OCI-LY1 (cell line): ENCODE data around the gene D2HGDH.

Experiments
- EZH2 ChIP-seq: fragments of 200-600 bp; sonication (generic), shearing (Covaris generic); IDR thresholded peaks from 2 replicates; pipeline ENCODE4 v1.8.0; 2017; ENCODE audit warnings: borderline replicate concordance, mixed run types, mild to moderate bottlenecking, antibody characterized with exemption, low read length, moderate library complexity, mixed read lengths
- TF ChIP-seq, protein P1 (sequence below): fragments of 200-600 bp; sonication (generic), shearing (Covaris generic); IDR thresholded peaks from 2 replicates; pipeline ENCODE4 v1.5.1; 2017; ENCODE audit warnings: mild to moderate bottlenecking, antibody characterized with exemption, low read length, moderate library complexity, mixed read lengths

DNA sequence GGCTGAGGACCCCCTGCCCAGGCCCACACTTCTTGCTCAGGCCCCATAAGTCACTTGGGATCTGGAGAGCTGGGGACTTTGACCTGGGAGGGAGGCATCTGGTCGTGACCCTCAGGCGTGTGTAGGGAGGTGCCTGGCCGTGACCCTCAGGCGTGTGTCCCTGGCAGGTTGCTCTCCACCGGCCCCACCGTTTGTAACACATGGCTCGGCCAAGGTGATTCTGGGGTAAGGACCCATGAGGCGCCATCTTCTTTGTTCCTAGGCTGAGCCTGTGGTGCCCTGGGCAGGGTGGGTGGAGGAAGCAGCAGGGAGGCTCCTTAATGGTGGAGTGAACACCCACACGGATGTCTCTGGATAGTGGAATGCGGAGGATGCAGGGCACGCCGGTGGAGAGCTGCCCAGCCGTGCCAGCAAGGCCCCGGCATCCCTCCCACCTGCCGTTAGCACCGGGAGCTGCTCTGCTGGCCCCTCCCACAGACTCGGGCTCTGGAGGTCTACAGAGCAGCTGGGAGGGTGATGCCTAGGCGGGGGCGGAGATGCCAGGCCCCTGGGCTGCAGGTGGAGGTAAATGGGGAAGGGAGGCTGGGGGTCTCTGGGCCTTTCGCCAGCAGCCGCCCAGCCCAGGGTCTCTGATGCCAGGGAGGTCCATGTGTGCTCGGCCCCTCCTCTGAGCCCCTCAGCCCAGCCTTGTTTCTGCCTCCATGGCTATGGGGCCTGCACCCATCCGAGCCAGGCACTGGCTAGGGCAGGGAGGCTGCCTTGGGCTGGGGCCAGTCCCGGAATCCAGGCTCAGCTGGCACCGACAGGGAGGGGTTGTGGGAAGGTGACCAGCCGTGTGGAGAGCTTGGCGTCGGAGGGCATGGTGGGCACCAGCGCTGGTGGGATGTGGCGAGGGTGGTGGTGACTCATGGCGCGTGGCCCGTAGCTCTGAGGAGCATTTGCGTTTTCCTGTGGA is 41.1 kb downstream of the D2HGDH start:
- TF ChIP-seq, protein P1, sequence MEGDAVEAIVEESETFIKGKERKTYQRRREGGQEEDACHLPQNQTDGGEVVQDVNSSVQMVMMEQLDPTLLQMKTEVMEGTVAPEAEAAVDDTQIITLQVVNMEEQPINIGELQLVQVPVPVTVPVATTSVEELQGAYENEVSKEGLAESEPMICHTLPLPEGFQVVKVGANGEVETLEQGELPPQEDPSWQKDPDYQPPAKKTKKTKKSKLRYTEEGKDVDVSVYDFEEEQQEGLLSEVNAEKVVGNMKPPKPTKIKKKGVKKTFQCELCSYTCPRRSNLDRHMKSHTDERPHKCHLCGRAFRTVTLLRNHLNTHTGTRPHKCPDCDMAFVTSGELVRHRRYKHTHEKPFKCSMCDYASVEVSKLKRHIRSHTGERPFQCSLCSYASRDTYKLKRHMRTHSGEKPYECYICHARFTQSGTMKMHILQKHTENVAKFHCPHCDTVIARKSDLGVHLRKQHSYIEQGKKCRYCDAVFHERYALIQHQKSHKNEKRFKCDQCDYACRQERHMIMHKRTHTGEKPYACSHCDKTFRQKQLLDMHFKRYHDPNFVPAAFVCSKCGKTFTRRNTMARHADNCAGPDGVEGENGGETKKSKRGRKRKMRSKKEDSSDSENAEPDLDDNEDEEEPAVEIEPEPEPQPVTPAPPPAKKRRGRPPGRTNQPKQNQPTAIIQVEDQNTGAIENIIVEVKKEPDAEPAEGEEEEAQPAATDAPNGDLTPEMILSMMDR: no peak
- no peak for TF ChIP-seq EZH2
